ENCODE data around the gene AMIGO3. TPM values are rescaled to one million over a fixed set of nuclear protein-coding genes. Genes with fewer than 3 reads are reported as not detected.

The AMIGO3 gene
- total and polyA plus RNA-seq, 7 donors = 0.46 to 1.2 (median 0.77) TPM; not detected in 3

DNA sequence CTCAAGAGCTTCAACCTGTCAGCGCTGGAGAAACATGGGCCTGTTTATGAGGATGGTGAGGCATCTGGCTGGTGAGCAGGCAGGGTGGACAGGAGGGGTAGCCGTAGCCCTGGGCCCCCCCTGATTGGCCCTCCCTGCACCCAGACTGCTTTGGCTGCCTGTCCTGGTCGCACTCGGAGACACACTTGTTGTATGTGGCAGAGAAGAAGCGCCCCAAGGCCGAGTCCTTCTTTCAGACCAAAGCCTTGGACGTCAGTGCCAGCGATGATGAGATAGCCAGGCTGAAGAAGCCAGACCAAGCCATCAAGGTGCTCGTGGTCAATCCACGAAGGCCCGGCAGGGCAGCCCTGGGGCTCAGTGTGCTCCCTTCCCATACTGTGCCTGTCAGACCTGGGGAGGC, 43.6 kb downstream of the AMIGO3 start:
- peaks cover 25 to 54% (median 46%) of the 10 kb centered on the region in 4 donors for H3K36me3 ChIP-seq
- WGBS, 2 donors = 96% methylated on average over 11 of the region's 11 CpGs
- H3K9me3 ChIP-seq = no peaks in the 10 kb centered on the region
- H3K4me1 ChIP-seq = peaks cover 0 to 21% (median 20%) of the 10 kb centered on the region in 4 donors
- TF ChIP-seq, protein P1, sequence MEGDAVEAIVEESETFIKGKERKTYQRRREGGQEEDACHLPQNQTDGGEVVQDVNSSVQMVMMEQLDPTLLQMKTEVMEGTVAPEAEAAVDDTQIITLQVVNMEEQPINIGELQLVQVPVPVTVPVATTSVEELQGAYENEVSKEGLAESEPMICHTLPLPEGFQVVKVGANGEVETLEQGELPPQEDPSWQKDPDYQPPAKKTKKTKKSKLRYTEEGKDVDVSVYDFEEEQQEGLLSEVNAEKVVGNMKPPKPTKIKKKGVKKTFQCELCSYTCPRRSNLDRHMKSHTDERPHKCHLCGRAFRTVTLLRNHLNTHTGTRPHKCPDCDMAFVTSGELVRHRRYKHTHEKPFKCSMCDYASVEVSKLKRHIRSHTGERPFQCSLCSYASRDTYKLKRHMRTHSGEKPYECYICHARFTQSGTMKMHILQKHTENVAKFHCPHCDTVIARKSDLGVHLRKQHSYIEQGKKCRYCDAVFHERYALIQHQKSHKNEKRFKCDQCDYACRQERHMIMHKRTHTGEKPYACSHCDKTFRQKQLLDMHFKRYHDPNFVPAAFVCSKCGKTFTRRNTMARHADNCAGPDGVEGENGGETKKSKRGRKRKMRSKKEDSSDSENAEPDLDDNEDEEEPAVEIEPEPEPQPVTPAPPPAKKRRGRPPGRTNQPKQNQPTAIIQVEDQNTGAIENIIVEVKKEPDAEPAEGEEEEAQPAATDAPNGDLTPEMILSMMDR (IDR thresholded peaks at IDR 0.05) = no peak
- TF ChIP-seq POLR2A (IDR thresholded peaks at IDR 0.05) (no peak), POLR2AphosphoS5 (IDR thresholded peaks at IDR 0.05) (no peak), EP300 (IDR thresholded peaks at IDR 0.05) (no peak)
- no peak for DNase-seq
- no peak overlapping the region for H3K4me3 ChIP-seq
- no peak overlapping the region for H3K27ac ChIP-seq
- H3K27me3 ChIP-seq = no peaks in the 10 kb centered on the region
- intact Hi-C loops (cut with DNase I) = no loop called here

DNA sequence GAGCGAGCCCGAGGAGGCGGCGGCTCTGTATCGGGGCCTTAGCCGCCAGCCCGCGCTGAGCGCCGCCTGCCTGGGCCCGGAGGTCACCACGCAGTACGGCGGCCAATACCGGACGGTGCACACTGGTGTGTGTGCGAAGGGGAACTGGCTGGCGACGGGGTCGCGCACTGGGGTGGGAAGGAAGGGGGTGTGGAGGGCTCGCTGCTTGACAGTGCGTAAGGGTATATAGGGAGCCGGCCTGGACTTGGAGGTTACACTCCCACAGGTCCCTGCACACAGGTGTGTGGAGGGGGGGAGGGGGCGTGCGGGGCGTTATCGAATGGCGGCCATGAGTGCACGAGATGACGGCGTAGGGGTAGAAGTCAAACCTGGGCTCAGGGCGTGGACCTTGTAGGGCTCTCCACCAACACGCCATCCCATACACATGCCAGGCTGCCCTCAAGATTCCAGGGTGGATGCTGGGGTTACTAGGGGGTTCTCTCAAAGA, 44.9 kb downstream of the AMIGO3 start:
- peaks cover 12 to 41% (median 36%) of the 10 kb centered on the region in 4 donors for H3K36me3 ChIP-seq
- H3K27ac ChIP-seq = peak overlapping the region; percentile 87 to 95 (median 88)
- DNase-seq = peak; percentile 75
- no peaks in the 10 kb centered on the region for H3K27me3 ChIP-seq
- H3K4me1 ChIP-seq = peaks cover 0 to 21% (median 20%) of the 10 kb centered on the region in 4 donors
- WGBS, 2 donors = 3 to 4% methylated on average over 34 of the region's 34 CpGs
- no peaks in the 10 kb centered on the region for H3K9me3 ChIP-seq
- peak overlapping the region; percentile 83 to 94 (median 90) for H3K4me3 ChIP-seq
- intact Hi-C loops (cut with DNase I) = loop anchor here (5.0 kb wide), 1 partner anchor 247 kb away; the partner anchor contains the start of gene NICN1
- TF ChIP-seq POLR2A (IDR thresholded peaks at IDR 0.05) (no peak), EP300 (IDR thresholded peaks at IDR 0.05) (no peak), POLR2AphosphoS5 (IDR thresholded peaks at IDR 0.05) (no peak)
- TF ChIP-seq, protein P1 (IDR thresholded peaks at IDR 0.05) = no peak

DNA sequence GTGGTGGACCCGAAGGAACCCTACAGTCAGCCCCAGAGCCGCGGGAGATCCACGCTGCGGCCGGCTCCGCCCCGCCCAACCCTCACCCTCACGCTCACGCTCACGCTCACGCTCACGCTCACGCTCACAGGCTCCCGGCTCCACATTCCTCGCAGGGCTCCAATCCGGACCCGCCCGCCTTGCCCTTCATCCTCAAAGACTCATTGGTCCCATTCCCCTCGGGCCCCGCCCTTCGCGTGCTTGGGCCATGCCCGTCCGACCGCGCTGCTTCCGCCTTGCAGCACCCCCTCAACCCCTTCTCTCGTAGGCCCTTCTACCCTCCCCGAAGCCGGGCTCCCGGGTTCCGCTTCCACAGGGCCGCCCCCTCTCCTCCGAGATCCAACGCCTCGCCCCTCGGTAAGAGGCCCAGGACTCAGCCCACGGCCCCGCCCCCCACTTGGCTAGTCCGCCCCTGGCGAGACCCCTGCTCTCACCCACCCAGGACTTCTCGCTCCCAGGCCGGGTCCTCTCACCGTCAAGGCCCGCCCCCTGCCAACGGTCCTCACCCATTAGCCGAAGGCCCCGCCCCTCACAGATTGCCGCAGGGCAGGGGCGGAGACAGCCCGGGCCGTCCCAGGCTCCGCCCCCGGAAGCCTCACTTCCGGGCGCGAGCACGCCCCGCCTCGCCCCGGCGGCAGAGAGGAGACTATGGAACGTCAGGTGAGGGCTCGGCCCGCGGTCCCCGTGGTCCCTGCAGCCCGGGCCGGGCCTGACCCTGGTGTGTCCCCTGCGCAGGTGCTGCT, 45.6 kb downstream of the AMIGO3 start, which contains the start of gene APEH:
APEH (plus strand) TSS at position 637 of the 782 bp plus-strand sequence; CDS start at position 688, 51 bp downstream.
- Histone ChIP-seq H3K4me1 (peaks cover 0 to 21% (median 20%) of the 10 kb centered on the region in 4 donors), H3K27ac (peak within 1 kb of the TSS; percentile 87 to 95 (median 88)), H3K9me3 (no peaks in the 10 kb centered on the region), H3K27me3 (peaks cover 0 to 4% (median 1%) of the 10 kb centered on the region in 3 donors), H3K36me3 (peaks cover 5 to 34% (median 30%) of the 10 kb centered on the region in 4 donors), H3K4me3 (peak within 1 kb of the TSS; percentile 83 to 94 (median 90))
- TF ChIP-seq POLR2AphosphoS5 (IDR thresholded peaks at IDR 0.05) = peak; percentile 69 to 93 (median 84)
- TF ChIP-seq EP300 (IDR thresholded peaks at IDR 0.05) = no peak
- peak; percentile 43 to 76 for TF ChIP-seq POLR2A (IDR thresholded peaks at IDR 0.05)
- peak; percentile 98 for DNase-seq
- intact Hi-C loops (cut with DNase I) = loop anchor here (5.0 kb wide), 1 partner anchor 247 kb away; the partner anchor contains the start of gene NICN1
- WGBS, 2 donors = 1% methylated on average over 71 of the region's 71 CpGs

DNA sequence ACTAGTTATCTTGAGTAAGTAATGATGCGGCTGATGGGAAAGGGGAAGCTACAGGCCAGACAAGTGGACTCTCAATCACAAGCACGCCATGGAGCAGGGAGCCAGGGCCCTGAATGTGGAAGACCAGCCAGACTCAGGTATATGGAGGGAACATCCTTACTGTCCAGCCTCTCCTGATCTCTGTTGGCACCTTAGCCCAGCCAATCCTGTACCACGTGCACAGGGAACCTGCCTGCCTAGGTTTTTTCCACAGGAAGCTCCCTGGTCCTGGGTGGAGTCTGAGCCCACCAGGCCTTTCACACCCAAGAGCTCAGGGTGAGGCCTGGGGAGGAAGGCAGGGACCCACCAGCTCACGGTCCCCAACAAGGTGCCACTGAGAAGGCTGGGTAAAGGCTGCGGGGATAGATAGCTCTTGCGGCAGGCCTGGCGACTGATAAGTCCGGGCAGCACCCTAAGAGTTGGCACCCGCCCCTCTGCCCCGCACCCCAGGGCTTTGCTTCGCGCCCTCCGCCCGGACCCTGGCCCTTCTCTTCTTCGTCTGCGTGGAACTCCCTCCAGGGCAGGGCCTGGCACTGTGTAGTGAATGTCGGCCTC, 46.3 kb downstream of the AMIGO3 start:
- Histone ChIP-seq H3K4me3 (peak overlapping the region; percentile 83 to 94 (median 90)), H3K36me3 (peaks cover 0 to 27% (median 23%) of the 10 kb centered on the region in 4 donors), H3K4me1 (peaks cover 0 to 21% (median 20%) of the 10 kb centered on the region in 4 donors), H3K27ac (peak overlapping the region; percentile 87 to 95 (median 88)), H3K9me3 (no peaks in the 10 kb centered on the region), H3K27me3 (peaks cover 0 to 10% (median 8%) of the 10 kb centered on the region in 3 donors)
- WGBS, 2 donors = 20 to 22% methylated on average over 17 of the region's 17 CpGs
- TF ChIP-seq, protein P1 (IDR thresholded peaks at IDR 0.05) = no peak
- TF ChIP-seq EP300 (IDR thresholded peaks at IDR 0.05) (no peak), POLR2A (IDR thresholded peaks at IDR 0.05) (no peak), POLR2AphosphoS5 (IDR thresholded peaks at IDR 0.05) (no peak)
- intact Hi-C loops (cut with DNase I) = loop anchor here (5.0 kb wide), 1 partner anchor 246 kb away; the partner anchor contains the start of gene NICN1
- DNase-seq = no peak
